Pulmonary artery endothelial cell (primary cell): Measurements from ENCODE around the gene ERFE. TPM values are rescaled to one million over a fixed set of nuclear protein-coding genes. Genes with fewer than 3 reads are reported as not detected.

Experiments used
- DNase-seq: peaks from one replicate; pipeline ENCODE4 v3.0.0-alpha.2; 2011; ENCODE audit warnings: low read depth, low spot score
- total RNA-seq: library from RNA; depleted of rRNA; stranded (reverse); fragments of >200 nt; gene quantifications from 2 replicates; pipeline ENCODE4 v1.2.3, GENCODE V29; 2014

The ERFE gene
- total RNA-seq, 1 donor from 2014 or later, result 0.46 TPM

DNA sequence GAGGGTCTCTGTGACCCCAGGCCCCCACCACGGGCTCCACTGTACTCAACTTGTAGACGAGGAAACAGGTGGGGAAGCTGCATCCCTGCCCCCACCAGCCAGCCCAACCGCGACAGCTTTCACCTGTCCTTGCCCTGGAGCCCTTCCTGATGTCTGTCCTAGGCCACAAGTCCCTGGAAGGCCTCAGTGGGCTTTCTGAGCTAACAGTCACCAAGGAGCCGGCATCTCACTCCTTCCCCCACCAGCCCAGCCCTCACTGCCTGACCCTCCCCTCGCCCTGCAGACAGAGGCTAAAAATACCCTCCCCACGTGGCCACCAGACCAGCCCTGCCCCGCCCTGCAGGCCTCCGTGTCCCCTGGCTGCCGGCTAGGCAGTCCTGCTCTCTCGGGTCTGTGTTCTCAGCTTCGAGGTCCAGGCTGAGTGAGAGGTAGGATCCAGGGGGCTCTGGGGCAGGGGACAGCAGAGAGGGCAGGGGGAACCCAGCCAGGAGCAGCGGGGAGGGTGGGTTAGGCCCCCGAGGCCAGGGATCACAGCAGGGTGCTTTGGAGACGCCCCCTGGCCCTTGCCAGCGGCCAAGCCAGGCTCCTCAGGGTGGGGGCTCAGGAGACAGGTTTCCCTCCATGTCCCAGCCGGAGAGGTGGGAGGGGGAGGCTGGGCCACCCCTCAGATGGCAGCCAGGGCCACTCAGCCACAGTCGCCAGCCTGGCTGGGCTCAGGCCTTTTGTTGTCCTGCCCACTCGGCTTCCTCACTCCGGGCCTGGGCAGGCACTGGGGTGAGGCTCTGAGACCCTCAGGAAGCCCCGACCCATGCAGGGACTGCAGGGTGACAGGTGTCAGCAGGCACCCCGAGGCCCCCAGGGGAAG is 20.2 kb upstream of the ERFE start, which contains the start of gene KLHL30:
Gene KLHL30, plus strand, starts transcription at position 338 of the 865 bp plus-strand sequence. CDS start 2,087 bp downstream, outside the sequence.
- DNase-seq, result no peak

DNA sequence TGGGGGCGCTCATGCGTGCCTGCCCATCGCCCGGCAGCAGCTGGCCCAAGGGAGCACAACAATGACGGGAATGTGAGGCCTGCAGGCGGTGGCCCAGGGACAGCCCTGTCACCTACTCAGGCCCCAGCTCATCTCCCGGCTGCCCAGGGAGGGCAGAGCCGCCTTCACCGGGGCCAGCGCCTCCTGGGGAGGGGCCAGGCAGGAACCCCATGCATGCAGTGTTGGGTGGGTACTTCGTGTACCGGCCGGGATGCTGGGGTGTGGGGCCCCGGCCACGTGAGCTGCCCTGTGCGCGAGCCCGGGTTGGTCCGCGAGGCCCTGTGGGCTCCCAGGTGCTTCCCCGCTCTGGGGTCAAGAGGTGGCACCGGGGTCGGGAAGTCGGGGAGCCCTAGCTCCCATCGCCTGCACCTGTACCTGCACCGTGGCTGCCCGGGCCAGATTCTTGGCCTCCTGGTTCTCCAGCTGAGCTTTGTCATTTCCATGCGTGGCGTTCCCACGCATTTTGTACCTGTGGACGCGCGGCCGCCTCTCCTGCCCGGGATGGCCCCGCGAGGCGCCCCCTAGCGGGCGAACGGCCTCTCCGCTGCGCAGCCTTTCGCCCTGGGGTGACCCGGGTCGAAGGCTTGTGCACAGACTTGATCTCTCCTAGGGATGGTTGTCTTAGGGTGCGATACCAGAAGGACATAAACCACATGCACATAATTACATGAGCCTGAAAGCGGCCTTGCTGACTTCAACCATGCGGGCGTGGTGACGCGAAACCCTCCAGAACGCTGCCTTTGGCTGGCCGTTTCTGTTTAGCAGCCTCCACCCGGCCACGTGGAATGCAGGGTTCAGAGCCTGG is 19.4 kb upstream of the ERFE start:
- DNase-seq, result no peak

DNA sequence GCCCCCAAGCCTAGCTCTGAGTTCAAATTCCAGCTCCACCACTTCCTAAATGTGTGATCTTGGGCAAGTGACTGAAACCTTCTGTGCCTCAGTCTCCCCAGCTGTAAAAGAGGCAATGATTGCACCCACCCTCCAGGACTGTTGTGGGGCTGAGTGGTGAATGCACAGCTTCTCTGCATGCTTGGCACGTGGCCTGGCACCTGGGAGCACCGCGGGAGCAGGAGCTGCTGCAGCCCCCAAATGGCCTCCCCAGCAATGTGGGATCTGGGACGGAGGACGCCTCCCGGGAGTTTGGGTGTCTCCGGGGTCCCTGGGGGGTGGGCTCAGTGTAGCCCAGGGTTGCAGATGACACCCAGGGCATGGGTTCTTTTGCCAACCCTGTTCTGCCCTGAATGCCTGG is 18.7 kb upstream of the ERFE start:
- no peak for DNase-seq

GRCh38 chr2:238140721-238141540 is 17.8 kb upstream of the ERFE start:
- no peak for DNase-seq

DNA sequence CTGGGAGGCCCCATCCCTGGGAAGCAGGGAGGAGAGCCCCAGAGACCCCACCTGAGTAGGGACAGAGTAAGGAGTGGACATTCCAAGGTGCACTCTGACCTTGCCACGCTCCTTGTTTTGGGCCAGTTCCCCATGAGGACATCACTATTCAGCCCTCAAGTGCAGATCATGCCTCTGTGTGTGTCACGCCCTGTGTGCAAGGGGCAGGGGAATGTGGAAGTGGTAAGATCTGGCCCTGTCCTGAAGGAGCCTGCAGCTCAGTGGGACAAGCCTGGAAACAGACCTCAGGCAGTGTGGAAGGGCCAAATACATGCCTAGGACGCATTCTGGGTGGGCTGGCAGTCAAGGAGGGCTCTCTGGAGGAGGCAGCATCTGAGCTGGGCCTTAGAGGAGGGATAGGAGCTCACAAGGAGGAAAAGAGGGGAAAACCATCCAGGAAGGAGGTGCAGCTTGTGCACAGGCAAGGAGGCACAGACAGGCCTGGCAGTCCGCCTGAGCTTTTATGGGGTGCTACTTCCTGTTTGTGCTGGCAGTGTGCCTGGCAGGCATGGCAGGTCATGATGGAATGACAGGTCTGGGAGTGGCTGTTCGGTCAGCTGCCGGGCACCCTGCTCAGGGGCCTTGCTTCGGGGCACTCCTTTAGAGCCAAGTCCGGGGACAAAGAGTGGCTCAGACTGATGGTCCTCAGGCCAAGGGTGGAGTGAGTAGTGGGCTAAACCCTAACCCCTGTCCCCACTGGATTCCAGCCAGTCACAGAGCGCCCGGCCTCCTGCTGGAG is 17.0 kb upstream of the ERFE start:
- no peak for DNase-seq

DNA sequence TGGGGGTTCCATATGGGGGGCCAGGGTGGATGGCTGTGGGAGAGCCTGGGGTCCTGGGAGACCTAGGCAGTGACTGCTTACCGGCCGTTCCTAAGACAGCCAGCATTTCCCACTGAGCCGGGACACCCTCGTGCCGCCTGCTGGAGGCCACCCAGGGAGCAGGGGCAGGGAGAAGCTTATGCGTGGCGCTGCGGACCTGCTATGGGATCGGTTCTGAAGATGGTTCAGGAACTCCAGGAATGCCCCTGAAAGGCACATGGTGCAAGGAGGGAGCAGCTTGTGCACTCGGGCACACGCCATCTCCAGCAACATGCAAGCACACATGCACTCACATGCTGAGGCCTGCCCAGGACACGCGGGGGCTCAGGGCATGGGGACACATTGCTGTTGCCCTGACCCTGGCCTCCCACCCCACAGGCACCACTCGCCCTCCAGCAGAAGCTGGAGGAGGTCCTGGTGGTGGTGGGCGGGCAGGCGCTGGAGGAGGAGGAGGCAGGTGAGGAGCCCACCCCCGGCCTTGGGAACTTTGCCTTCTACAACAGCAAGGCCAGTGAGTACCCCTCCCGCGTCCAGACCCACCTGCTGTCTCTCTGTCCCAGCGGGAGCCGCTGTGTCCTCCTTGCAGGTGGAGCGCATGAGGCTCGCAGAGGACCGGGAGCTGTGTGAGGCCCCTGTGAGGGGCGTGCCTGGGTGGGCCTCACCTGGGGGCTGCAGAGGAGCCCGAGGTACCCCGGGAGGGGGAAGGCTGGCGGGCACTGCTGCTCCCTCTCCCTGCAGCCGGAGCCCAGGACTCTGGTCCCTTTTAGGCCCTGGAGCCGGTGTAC is 16.2 kb upstream of the ERFE start:
- no peak for DNase-seq

GRCh38 chr2:238143239-238143951 is 15.4 kb upstream of the ERFE start:
- DNase-seq, result no peak

DNA sequence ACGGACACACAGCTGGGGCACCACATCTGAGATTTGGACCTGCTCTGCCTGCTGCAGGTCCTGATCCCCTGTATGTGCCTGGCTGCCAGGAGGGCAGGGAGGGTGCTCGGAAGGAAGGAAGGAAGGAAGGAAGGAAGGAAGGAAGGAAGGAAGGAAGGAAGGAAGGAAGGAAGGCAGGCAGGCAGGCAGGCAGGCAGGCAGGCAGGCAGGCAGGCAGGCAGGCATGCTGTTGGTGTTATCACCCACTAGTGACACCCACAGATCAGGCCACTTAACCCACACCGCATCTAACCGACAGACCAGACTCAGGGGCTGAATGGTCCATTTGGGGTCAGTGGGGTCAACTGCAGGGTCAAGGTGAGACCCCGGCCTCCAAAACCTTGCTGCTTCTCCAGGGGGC is 14.5 kb upstream of the ERFE start:
- DNase-seq, result no peak

GRCh38 chr2:238145046-238145445 is 13.7 kb upstream of the ERFE start:
- DNase-seq, result no peak

GRCh38 chr2:238145851-238146250 is 12.9 kb upstream of the ERFE start:
- no peak for DNase-seq

GRCh38 chr2:238146884-238147544 is 11.8 kb upstream of the ERFE start:
- no peak for DNase-seq

DNA sequence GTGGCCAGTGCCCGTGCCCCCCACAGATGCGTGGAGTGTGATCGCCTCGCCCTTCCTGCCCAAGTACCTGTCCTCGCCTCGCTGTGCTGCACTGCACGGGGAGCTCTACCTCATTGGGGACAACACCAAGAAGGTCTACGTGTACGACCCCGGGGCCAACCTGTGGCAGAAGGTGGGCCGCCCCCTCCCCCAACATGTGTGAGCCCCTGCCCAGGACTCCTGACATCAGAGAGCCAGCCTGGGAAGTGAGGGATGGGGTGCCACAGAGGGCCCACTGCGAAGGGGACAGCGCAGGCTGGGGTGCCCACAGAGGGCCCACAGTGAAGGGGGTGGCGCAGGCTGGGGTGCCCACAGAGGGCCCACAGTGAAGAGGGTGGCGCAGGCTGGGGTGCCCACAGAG is 9.8 kb upstream of the ERFE start:
- no peak for DNase-seq

DNA sequence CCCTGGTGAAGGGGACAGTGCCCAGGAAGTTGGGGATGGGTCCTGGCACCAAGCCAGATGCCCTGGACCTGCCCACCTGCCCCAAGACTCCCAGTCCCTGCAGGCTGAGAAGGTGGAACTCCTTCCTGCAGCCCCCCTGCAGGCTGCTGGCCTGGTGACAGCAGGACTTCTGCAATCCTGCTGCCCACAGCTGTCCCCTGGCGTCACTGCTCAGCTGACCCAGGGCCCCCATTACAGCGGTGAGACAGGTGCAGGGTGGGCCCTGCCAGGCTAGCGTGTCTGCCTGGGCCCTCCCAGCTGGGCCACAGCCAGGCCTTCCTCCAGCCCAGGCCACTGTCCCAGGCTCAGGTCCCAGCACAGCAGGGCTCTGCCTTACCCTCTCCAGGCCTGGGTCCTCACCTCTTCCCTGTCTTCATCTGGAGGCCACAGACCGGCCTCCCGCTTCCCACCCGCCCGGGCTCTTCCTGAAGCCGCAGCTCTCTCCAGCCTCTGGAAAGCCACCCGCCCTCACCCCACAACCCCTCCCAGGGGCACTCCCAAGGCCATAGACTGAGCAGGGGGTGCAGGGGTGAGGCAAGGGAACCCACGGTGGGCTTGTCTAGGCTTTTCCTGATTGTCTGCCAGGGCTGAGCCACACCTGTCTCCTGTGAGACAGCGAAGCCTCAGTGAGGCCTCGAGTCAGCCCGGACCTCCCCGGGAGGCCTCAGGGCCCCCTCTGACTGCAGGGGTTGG is 8.8 kb upstream of the ERFE start:
- DNase-seq, result no peak

DNA sequence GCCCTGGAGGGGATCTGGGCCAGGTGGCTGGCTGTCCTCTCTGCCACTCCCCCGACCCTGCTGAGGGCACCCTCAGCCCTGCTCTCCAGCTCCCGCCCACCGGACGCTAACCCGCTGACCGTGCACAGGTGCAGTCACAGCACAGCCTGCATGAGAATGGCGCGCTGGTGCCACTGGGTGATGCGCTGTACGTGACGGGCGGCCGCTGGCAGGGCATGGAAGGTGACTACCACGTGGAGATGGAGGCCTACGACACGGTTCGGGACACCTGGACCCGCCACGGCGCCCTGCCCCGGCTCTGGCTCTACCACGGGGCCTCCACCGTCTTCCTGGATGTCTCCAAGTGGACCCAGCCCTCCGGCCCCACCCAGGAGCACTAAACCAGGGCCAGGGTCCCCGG is 8.1 kb upstream of the ERFE start:
- DNase-seq, result no peak

DNA sequence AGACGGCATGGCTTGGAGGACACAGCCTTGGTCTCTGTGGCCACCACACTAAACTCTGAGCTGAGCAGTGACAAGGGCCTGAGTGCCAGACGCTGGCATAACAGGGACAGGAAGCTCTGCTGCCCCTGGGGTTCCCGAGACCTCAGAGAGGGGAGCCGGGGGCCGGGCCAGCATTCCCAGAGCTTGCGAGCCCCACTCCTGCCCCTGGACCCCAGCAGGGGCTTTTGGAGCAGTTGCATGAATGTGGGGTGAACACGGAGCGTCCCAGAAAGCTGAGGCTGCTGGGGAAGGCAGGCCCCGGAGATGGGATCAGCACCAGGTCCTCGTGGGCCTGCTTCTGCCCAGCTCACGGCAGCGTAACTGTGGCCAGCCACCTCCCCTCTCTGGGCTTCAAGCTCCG is 7.6 kb upstream of the ERFE start:
- no peak for DNase-seq

- DNase-seq, result no peak
Observed at GRCh38 chr2:238151628-238152235, 7.0 kb upstream of the ERFE start.
